Tibial artery (tissue), 4 donors: ENCODE results near the gene TOP2A.
"Not testable (repeated sequence)": the region's sequence is repeated elsewhere in the genome, so short reads cannot be mapped to it uniquely, and the experiment has no call there.

Experiments
- DNase-seq, 2 donors: peaks; one replicate each; pipeline ENCODE4 v3.0.0-alpha.2; 2019
- H3K27ac ChIP-seq, 2 donors: fragments of 200-600 bp; sonication (generic) in 1 of 2; 1 replicate in 1 of 2; 2 replicates in 1 of 2; pipeline ENCODE4 v1.5.1; 2018 to 2019; ENCODE audit warnings: mild to moderate bottlenecking in 1 of 2
- H3K27me3 ChIP-seq, 2 donors: fragments of 200-600 bp; sonication (generic) in 1 of 2; one replicate each; pipeline versions ENCODE4 v1.5.1 to v1.6.0; 2016 to 2019
- H3K36me3 ChIP-seq, 3 donors: fragments of 200-600 bp; sonication (generic) in 2 of 3; one replicate each; pipeline ENCODE4 v1.5.1; 2016 to 2019; ENCODE audit warnings: mild to moderate bottlenecking in 2 of 3
- H3K4me1 ChIP-seq, 4 donors: fragments of 200-600 bp; sonication (generic) in 2 of 4; 1 replicate in 3 of 4; 2 replicates in 1 of 4; pipeline ENCODE4 v1.5.1; 2016 to 2019
- H3K4me3 ChIP-seq, 2 donors: fragments of 200-600 bp; sonication (generic) in 1 of 2; 1 replicate in 1 of 2; 2 replicates in 1 of 2; pipeline ENCODE4 v1.5.1; 2018 to 2019; ENCODE audit warnings: mild to moderate bottlenecking in 2 of 2
- H3K9me3 ChIP-seq, 3 donors: fragments of 200-600 bp; sonication (generic) in 1 of 3; one replicate each; pipeline ENCODE4 v1.5.1; 2016 to 2019
- CTCF ChIP-seq, 2 experiments: fragments of 200-600 bp in 1 of 2; fragments of 450-650 bp in 1 of 2; IDR thresholded peaks; one replicate each; pipeline ENCODE4 v1.5.1; 2017 to 2019; ENCODE audit warnings: antibody characterized with exemption in 2 of 2, mild to moderate bottlenecking in 1 of 2, moderate library complexity in 1 of 2
- intact Hi-C: fragments of 100-400 bp; cut with DNase I; formaldehyde crosslinking; loops from one replicate; pipeline ENCODE4 v1.15.0; 2023; ENCODE audit warnings: low total_unique reads

The TOP2A gene

DNA sequence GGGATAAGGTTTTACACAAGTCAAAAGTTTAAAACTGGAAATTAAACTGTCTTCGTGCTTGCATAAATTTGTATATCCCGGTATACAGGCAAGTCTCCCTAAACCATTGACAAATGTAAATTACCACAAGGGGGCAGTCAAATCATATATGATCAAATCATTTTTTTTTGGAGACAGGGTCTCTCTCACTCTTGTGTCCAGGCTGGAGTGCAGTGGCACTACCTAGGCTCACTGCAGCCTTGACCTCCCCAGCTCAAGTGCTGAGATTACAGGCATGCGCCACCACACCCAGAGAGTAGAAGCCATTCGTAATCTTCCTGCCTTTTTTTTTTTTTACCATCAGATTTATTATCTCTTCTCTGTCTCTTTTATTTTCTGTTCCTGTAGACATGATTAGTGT lies 18.5 kb downstream of the TOP2A start:
- H3K9me3 ChIP-seq, result no peaks in the 10 kb centered on the region
- no peaks in the 10 kb centered on the region for H3K36me3 ChIP-seq
- no peaks in the 10 kb centered on the region for H3K4me1 ChIP-seq
- peak; percentile 53 to 62 for TF ChIP-seq CTCF (IDR thresholded peaks at IDR 0.05)
- H3K27ac ChIP-seq, result no peak overlapping the region
- no peak overlapping the region for H3K4me3 ChIP-seq
- intact Hi-C loops, result loop anchor here (2.0 kb wide), 1 partner anchor 160 kb away; no protein-coding TSS in a partner anchor
- no peaks in the 10 kb centered on the region for H3K27me3 ChIP-seq
- no peak for DNase-seq

DNA sequence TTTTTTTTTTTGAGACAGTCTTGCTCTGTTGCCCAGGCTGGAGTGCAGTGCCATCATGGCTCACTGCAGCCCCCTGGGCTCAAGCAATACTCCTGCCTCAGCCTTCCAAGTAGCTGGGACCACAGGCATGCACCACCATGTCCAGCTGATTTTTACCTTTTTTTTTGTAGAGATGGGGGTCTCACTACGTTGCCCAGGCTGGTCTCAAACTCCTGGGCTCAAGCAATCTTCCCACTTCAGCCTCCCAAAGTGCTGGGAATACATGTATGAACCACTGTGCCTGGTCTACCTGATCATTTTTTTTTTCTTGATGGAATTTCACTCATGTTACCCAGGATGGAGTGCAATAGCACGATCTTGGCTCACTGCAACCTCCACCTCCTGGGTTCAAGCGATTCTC lies 31.1 kb downstream of the TOP2A start:
- H3K27me3 ChIP-seq, H3K36me3 ChIP-seq, H3K27ac ChIP-seq, intact Hi-C loops, H3K9me3 ChIP-seq, DNase-seq, H3K4me1 ChIP-seq, H3K4me3 ChIP-seq: not testable (repeated sequence)

DNA sequence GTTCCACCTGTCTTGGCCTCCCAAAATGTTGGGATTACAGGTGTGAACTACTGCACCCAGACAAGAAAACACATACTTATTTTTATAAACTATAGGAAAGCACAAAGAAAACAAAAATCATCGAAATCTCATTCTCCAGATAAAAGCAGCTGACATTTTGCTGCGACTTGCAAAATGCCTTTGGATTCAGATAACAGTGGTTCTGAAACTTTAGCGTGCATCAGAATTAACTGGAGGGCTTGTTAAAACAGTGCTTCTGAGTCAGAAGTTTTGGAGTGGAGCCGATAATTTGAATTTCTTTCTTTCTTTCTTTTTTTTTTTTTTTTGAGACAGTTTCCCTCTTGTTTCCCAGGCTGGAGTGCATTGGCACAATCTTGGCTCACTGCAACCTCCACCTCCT lies 35.4 kb downstream of the TOP2A start:
- H3K9me3 ChIP-seq, result no peaks in the 10 kb centered on the region
- no peak overlapping the region for H3K4me3 ChIP-seq
- no peaks in the 10 kb centered on the region for H3K36me3 ChIP-seq
- H3K27ac ChIP-seq, result no peak overlapping the region
- no peaks in the 10 kb centered on the region for H3K4me1 ChIP-seq
- intact Hi-C loops, result no loop called here
- peaks cover 0 to 4% of the 10 kb centered on the region in 2 donors for H3K27me3 ChIP-seq
- no peak for TF ChIP-seq CTCF (IDR thresholded peaks at IDR 0.05)
- DNase-seq, result no peak

DNA sequence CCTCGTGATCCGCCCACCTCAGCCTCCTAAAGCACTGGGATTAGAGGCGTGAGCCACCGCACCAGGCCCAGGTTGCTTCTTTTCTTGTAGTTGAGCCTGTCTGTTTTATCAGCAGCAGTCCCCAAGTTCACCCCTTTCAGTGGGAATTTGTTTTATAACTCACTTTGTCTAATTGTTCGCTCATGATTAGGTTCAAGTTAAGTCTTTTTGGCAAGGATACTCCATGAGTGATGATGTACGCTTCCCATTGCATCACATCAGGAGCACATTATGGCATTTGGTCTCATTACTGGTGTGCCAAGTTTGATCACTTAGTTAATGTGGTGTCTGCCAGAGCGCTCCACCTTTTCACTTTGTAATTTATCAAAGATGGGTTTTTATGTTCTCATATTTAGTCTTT lies 38.7 kb downstream of the TOP2A start:
- H3K27ac ChIP-seq, result no peak overlapping the region
- no peaks in the 10 kb centered on the region for H3K4me1 ChIP-seq
- H3K27me3 ChIP-seq, result peaks cover 0 to 8% of the 10 kb centered on the region in 2 donors
- intact Hi-C loops, result no loop called here
- no peak for TF ChIP-seq CTCF (IDR thresholded peaks at IDR 0.05)
- H3K9me3 ChIP-seq, result no peaks in the 10 kb centered on the region
- H3K4me3 ChIP-seq, result no peak overlapping the region
- H3K36me3 ChIP-seq, result no peaks in the 10 kb centered on the region
- no peak for DNase-seq

- Histone ChIP-seq H3K9me3 (no peaks in the 10 kb centered on the region), H3K4me3 (no peak overlapping the region), H3K27me3 (peaks cover 0 to 8% of the 10 kb centered on the region in 2 donors), H3K27ac (no peak overlapping the region), H3K4me1 (no peaks in the 10 kb centered on the region), H3K36me3 (no peaks in the 10 kb centered on the region)
- no peak for DNase-seq
- TF ChIP-seq CTCF (IDR thresholded peaks at IDR 0.05), result no peak
- intact Hi-C loops, result no loop called here
Measured at GRCh38 chr17:40377832-40378231, 39.9 kb downstream of the TOP2A start.

DNA sequence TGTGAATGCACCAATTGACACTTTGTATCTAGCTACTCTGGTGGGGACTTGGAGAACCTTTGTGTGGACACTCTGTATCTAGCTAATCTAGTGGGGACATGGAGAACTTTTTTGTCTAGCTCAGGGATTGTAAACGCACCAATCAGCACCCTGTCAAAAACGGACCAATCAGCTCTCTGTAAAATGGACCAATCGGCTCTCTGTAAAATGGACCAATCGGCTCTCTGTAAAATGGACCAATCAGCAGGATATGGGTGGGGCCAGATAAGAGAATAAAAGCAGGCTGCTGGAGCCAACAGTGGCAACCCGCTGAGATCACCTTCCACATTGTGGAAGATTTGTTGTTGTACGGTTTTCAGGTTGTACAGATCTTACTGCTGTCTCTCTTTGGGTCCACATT lies 41.2 kb downstream of the TOP2A start:
- H3K9me3 ChIP-seq, H3K27me3 ChIP-seq, H3K4me3 ChIP-seq, H3K27ac ChIP-seq, DNase-seq, H3K4me1 ChIP-seq, H3K36me3 ChIP-seq, intact Hi-C loops: not testable (repeated sequence)

DNA sequence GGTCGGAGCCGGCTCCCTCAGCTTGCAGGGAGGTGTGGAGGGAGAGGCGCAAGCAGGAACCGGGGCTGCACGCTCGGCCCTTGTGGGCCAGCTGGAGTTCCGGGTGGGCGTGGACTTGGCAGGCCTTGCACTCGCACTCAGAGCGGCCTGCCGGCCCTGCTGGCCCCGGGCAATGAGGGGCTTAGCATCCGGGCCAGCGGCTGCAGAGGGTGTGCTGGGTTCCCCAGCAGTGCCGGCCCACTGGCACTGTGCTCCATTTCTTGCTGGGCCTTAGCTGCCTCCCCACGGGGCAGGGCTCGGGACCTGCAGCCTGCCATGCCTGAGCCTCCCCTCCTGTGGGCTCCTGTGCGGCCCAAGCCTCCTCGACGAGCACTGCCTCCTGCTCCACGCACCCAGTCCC lies 41.9 kb downstream of the TOP2A start:
- intact Hi-C loops, H3K4me1 ChIP-seq, H3K9me3 ChIP-seq, H3K27ac ChIP-seq, H3K4me3 ChIP-seq, DNase-seq, H3K36me3 ChIP-seq, H3K27me3 ChIP-seq: not testable (repeated sequence)
